SJSA1 (cell line): Measurements from ENCODE around the gene LZTFL1. TPM values are rescaled to one million over a fixed set of nuclear protein-coding genes. Genes with fewer than 3 reads are reported as not detected.
"Not testable (repeated sequence)": the region's sequence is repeated elsewhere in the genome, so short reads cannot be mapped to it uniquely, and the experiment has no call there.

Experiments used
- DNase-seq, 2 experiments: peaks; one replicate each; pipeline ENCODE4 v3.0.0-alpha.2; 2015 to 2020; ENCODE audit warnings: low spot score in 2 of 2, low read depth in 1 of 2
- H3K27ac ChIP-seq: fragments of 250-450 bp; sonication (Bioruptor Pico); 2 replicates; pipeline ENCODE4 v1.5.1; 2020; ENCODE audit warnings: mild to moderate bottlenecking, moderate library complexity
- H3K27me3 ChIP-seq: fragments of 250-450 bp; sonication (Bioruptor Pico); replicated peaks from 2 replicates; pipeline ENCODE4 v1.5.1; 2020; ENCODE audit warnings: mild to moderate bottlenecking, moderate library complexity
- H3K36me3 ChIP-seq: fragments of 250-450 bp; sonication (Bioruptor Pico); 2 replicates; pipeline ENCODE4 v1.5.1; 2020; ENCODE audit warnings: mild to moderate bottlenecking
- H3K4me1 ChIP-seq: fragments of 250-450 bp; sonication (Bioruptor Pico); replicated peaks from 2 replicates; pipeline ENCODE4 v1.6.1; 2021; ENCODE audit warnings: mild to moderate bottlenecking
- H3K4me3 ChIP-seq: fragments of 250-450 bp; sonication (Bioruptor Pico); 2 replicates; pipeline ENCODE4 v1.5.1; 2020; ENCODE audit warnings: mild to moderate bottlenecking
- H3K9me3 ChIP-seq: fragments of 250-450 bp; sonication (Bioruptor Pico); replicated peaks from 2 replicates; pipeline ENCODE4 v1.5.1; 2020; ENCODE audit warnings: mild to moderate bottlenecking
- total RNA-seq: library from RNA; depleted of rRNA; stranded (reverse); fragments of >200 nt; shearing (Covaris generic); gene quantifications from 2 replicates; pipeline ENCODE4 v1.2.3, GENCODE V29; 2014

The LZTFL1 gene
- total RNA-seq, 1 experiment from 2014 or later, result 8.2 TPM

- Histone ChIP-seq H3K4me1 (no peaks in the 10 kb centered on the region), H3K27ac (no peak overlapping the region), H3K4me3 (no peak overlapping the region), H3K9me3 (no peaks in the 10 kb centered on the region), H3K27me3 (no peaks in the 10 kb centered on the region), H3K36me3 (no peaks in the 10 kb centered on the region)
- DNase-seq, result no peak
These were observed 31.1 kb upstream of the LZTFL1 start for GRCh38 chr3:45873036-45873435.

GRCh38 chr3:45872569-45872968 is 30.6 kb upstream of the LZTFL1 start:
- no peak for DNase-seq
- Histone ChIP-seq H3K4me1 (no peaks in the 10 kb centered on the region), H3K27ac (no peak overlapping the region), H3K36me3 (no peaks in the 10 kb centered on the region), H3K9me3 (no peaks in the 10 kb centered on the region), H3K4me3 (no peak overlapping the region), H3K27me3 (no peaks in the 10 kb centered on the region)

GRCh38 chr3:45871780-45872179 is 29.9 kb upstream of the LZTFL1 start:
- no peaks in the 10 kb centered on the region for H3K9me3 ChIP-seq
- H3K27me3 ChIP-seq, result no peaks in the 10 kb centered on the region
- DNase-seq, result no peak
- no peaks in the 10 kb centered on the region for H3K36me3 ChIP-seq
- no peak overlapping the region for H3K4me3 ChIP-seq
- H3K4me1 ChIP-seq, result no peaks in the 10 kb centered on the region
- no peak overlapping the region for H3K27ac ChIP-seq

GRCh38 chr3:45870099-45870498 is 28.2 kb upstream of the LZTFL1 start:
- Histone ChIP-seq H3K27me3 (no peaks in the 10 kb centered on the region), H3K9me3 (no peaks in the 10 kb centered on the region), H3K4me1 (no peaks in the 10 kb centered on the region), H3K36me3 (no peaks in the 10 kb centered on the region), H3K4me3 (no peak overlapping the region), H3K27ac (no peak overlapping the region)
- no peak for DNase-seq

- H3K4me1 ChIP-seq, result no peaks in the 10 kb centered on the region
- DNase-seq, result no peak
- no peak overlapping the region for H3K4me3 ChIP-seq
- no peaks in the 10 kb centered on the region for H3K36me3 ChIP-seq
- no peaks in the 10 kb centered on the region for H3K27me3 ChIP-seq
- H3K9me3 ChIP-seq, result no peaks in the 10 kb centered on the region
- no peak overlapping the region for H3K27ac ChIP-seq
These were observed 27.7 kb upstream of the LZTFL1 start for GRCh38 chr3:45869638-45870037.

GRCh38 chr3:45868650-45869049 is 26.7 kb upstream of the LZTFL1 start:
- Histone ChIP-seq H3K4me1 (no peaks in the 10 kb centered on the region), H3K27ac (no peak overlapping the region), H3K36me3 (no peaks in the 10 kb centered on the region), H3K9me3 (no peaks in the 10 kb centered on the region), H3K27me3 (no peaks in the 10 kb centered on the region), H3K4me3 (no peak overlapping the region)
- no peak for DNase-seq

GRCh38 chr3:45868213-45868612 is 26.3 kb upstream of the LZTFL1 start:
- H3K27ac ChIP-seq, result no peak overlapping the region
- no peaks in the 10 kb centered on the region for H3K4me1 ChIP-seq
- H3K4me3 ChIP-seq, result no peak overlapping the region
- H3K9me3 ChIP-seq, result no peaks in the 10 kb centered on the region
- no peaks in the 10 kb centered on the region for H3K36me3 ChIP-seq
- H3K27me3 ChIP-seq, result no peaks in the 10 kb centered on the region
- no peak for DNase-seq

- Histone ChIP-seq H3K9me3 (no peaks in the 10 kb centered on the region), H3K4me1 (no peaks in the 10 kb centered on the region), H3K27ac (no peak overlapping the region), H3K27me3 (no peaks in the 10 kb centered on the region), H3K36me3 (no peaks in the 10 kb centered on the region), H3K4me3 (no peak overlapping the region)
- DNase-seq, result no peak
These were observed 23.6 kb upstream of the LZTFL1 start for GRCh38 chr3:45865563-45865962.

- Histone ChIP-seq H3K36me3 (no peaks in the 10 kb centered on the region), H3K4me3 (no peak overlapping the region), H3K9me3 (no peaks in the 10 kb centered on the region), H3K4me1 (no peaks in the 10 kb centered on the region), H3K27me3 (no peaks in the 10 kb centered on the region), H3K27ac (no peak overlapping the region)
- DNase-seq, result no peak
These were observed 23.0 kb upstream of the LZTFL1 start for GRCh38 chr3:45864760-45865519.

GRCh38 chr3:45861043-45861719 is 19.3 kb upstream of the LZTFL1 start:
- Histone ChIP-seq H3K4me3 (no peak overlapping the region), H3K27me3 (no peaks in the 10 kb centered on the region), H3K4me1 (no peaks in the 10 kb centered on the region), H3K27ac (no peak overlapping the region), H3K36me3 (no peaks in the 10 kb centered on the region), H3K9me3 (no peaks in the 10 kb centered on the region)
- DNase-seq, result no peak

GRCh38 chr3:45860481-45860880 is 18.6 kb upstream of the LZTFL1 start:
- no peaks in the 10 kb centered on the region for H3K9me3 ChIP-seq
- no peak overlapping the region for H3K27ac ChIP-seq
- no peaks in the 10 kb centered on the region for H3K4me1 ChIP-seq
- no peaks in the 10 kb centered on the region for H3K27me3 ChIP-seq
- no peak overlapping the region for H3K4me3 ChIP-seq
- no peaks in the 10 kb centered on the region for H3K36me3 ChIP-seq
- DNase-seq, result no peak

- no peak overlapping the region for H3K27ac ChIP-seq
- no peak overlapping the region for H3K4me3 ChIP-seq
- no peak for DNase-seq
- H3K4me1 ChIP-seq, result no peaks in the 10 kb centered on the region
- H3K27me3 ChIP-seq, result no peaks in the 10 kb centered on the region
- no peaks in the 10 kb centered on the region for H3K9me3 ChIP-seq
- no peaks in the 10 kb centered on the region for H3K36me3 ChIP-seq
These were observed 17.1 kb upstream of the LZTFL1 start for GRCh38 chr3:45858809-45859543.

GRCh38 chr3:45857024-45857423 is 15.1 kb upstream of the LZTFL1 start:
- not testable (repeated sequence) for H3K27me3 ChIP-seq, H3K27ac ChIP-seq, H3K4me3 ChIP-seq, H3K9me3 ChIP-seq, H3K36me3 ChIP-seq, DNase-seq, H3K4me1 ChIP-seq

- not testable (repeated sequence) for H3K27ac ChIP-seq, H3K36me3 ChIP-seq, DNase-seq, H3K9me3 ChIP-seq, H3K27me3 ChIP-seq, H3K4me1 ChIP-seq, H3K4me3 ChIP-seq
These were observed 14.4 kb upstream of the LZTFL1 start for GRCh38 chr3:45856323-45856722.
